Measurements from ENCODE around the gene ADRA2B. TPM values are rescaled to one million over a fixed set of nuclear protein-coding genes. Genes with fewer than 3 reads are reported as not detected.

The ADRA2B gene
- total RNA-seq, 1 experiment from 2014 or later = not detected

- intact Hi-C loops (cut with micrococcal nuclease) = no loop called here
- TF ChIP-seq CTCF (IDR thresholded peaks at IDR 0.05; ENCODE audit: unreplicated experiment) = no peak
- H3K4me3 Mint-ChIP-seq (ENCODE audit: unreplicated experiment) = no peak overlapping the region
- H3K4me1 Mint-ChIP-seq (ENCODE audit: insufficient read depth, unreplicated experiment) = no peaks in the 10 kb centered on the region
- H3K9me3 Mint-ChIP-seq (ENCODE audit: unreplicated experiment) = peaks cover 11% of the 10 kb centered on the region
- H3K36me3 Mint-ChIP-seq (ENCODE audit: insufficient read depth, unreplicated experiment) = no peaks in the 10 kb centered on the region
- ChIA-PET POLR2A (no interaction called here), CTCF (interaction anchor here (1.5 to 1.9 kb wide), 2 partner anchors 9 to 66 kb away, joined by 4 to 13 read pairs; no protein-coding TSS in a partner anchor)
- DNase-seq (ENCODE audit: unreplicated experiment) = no peak
- H3K27ac Mint-ChIP-seq (ENCODE audit: low read depth, unreplicated experiment) = no peak overlapping the region
- no TSS peak for BruUV-seq (replicated peaks)
- H3K27me3 Mint-ChIP-seq (ENCODE audit: insufficient read depth, unreplicated experiment) = no peaks in the 10 kb centered on the region
These were observed 8.7 kb downstream of the ADRA2B start for GRCh38 chr2:96107708-96108065.

- intact Hi-C loops (cut with micrococcal nuclease) = no loop called here
- Mint-ChIP-seq H3K36me3 (ENCODE audit: insufficient read depth, unreplicated experiment) (no peaks in the 10 kb centered on the region), H3K4me3 (ENCODE audit: unreplicated experiment) (no peak overlapping the region), H3K27ac (ENCODE audit: low read depth, unreplicated experiment) (no peak overlapping the region), H3K9me3 (ENCODE audit: unreplicated experiment) (peaks cover 11% of the 10 kb centered on the region), H3K27me3 (ENCODE audit: insufficient read depth, unreplicated experiment) (no peaks in the 10 kb centered on the region), H3K4me1 (ENCODE audit: insufficient read depth, unreplicated experiment) (no peaks in the 10 kb centered on the region)
- DNase-seq (ENCODE audit: unreplicated experiment) = no peak
- BruUV-seq (replicated peaks) = no TSS peak
- TF ChIP-seq CTCF (IDR thresholded peaks at IDR 0.05; ENCODE audit: unreplicated experiment) = no peak
- ChIA-PET POLR2A (no interaction called here), CTCF (interaction anchor here (1.9 kb wide), 1 partner anchor 10 kb away, joined by 13 read pairs; no protein-coding TSS in a partner anchor)
These were observed 9.2 kb downstream of the ADRA2B start for GRCh38 chr2:96106991-96107707.

- intact Hi-C loops (cut with micrococcal nuclease) = no loop called here
- no peak overlapping the region for H3K27ac Mint-ChIP-seq (ENCODE audit: low read depth, unreplicated experiment)
- H3K9me3 Mint-ChIP-seq (ENCODE audit: unreplicated experiment) = peaks cover 11% of the 10 kb centered on the region
- CTCF ChIA-PET = interaction anchor here (0.9 to 1.9 kb wide), 2 partner anchors 11 kb away, joined by 8 to 13 read pairs; partner anchors contain the start of gene ADRA2B
- POLR2A ChIA-PET = interaction anchor here (0.6 kb wide), 1 partner anchor 380 kb away, joined by 3 read pairs; no protein-coding TSS in a partner anchor
- H3K4me3 Mint-ChIP-seq (ENCODE audit: unreplicated experiment) = no peak overlapping the region
- H3K4me1 Mint-ChIP-seq (ENCODE audit: insufficient read depth, unreplicated experiment) = no peaks in the 10 kb centered on the region
- no peak for TF ChIP-seq CTCF (IDR thresholded peaks at IDR 0.05; ENCODE audit: unreplicated experiment)
- no TSS peak for BruUV-seq (replicated peaks)
- no peaks in the 10 kb centered on the region for H3K36me3 Mint-ChIP-seq (ENCODE audit: insufficient read depth, unreplicated experiment)
- no peak for DNase-seq (ENCODE audit: unreplicated experiment)
- H3K27me3 Mint-ChIP-seq (ENCODE audit: insufficient read depth, unreplicated experiment) = no peaks in the 10 kb centered on the region
These were observed 10.2 kb downstream of the ADRA2B start for GRCh38 chr2:96105994-96106715.

GRCh38 chr2:96105152-96105915 lies 11.0 kb downstream of the ADRA2B start:
- intact Hi-C loops (cut with micrococcal nuclease) = no loop called here
- CTCF ChIA-PET = interaction anchor here (0.9 kb wide), 1 partner anchor 12 kb away, joined by 8 read pairs; the partner anchor contains the start of gene ADRA2B
- TF ChIP-seq CTCF (IDR thresholded peaks at IDR 0.05; ENCODE audit: unreplicated experiment) = no peak
- Mint-ChIP-seq H3K4me3 (ENCODE audit: unreplicated experiment) (no peak overlapping the region), H3K9me3 (ENCODE audit: unreplicated experiment) (peaks cover 11% of the 10 kb centered on the region), H3K4me1 (ENCODE audit: insufficient read depth, unreplicated experiment) (no peaks in the 10 kb centered on the region), H3K27ac (ENCODE audit: low read depth, unreplicated experiment) (no peak overlapping the region), H3K36me3 (ENCODE audit: insufficient read depth, unreplicated experiment) (no peaks in the 10 kb centered on the region), H3K27me3 (ENCODE audit: insufficient read depth, unreplicated experiment) (no peaks in the 10 kb centered on the region)
- DNase-seq (ENCODE audit: unreplicated experiment) = no peak
- BruUV-seq (replicated peaks) = no TSS peak
- POLR2A ChIA-PET = no interaction called here

All from MCF 10A (cell line).